A549 (cell line): ENCODE data around the gene SLC7A10.

Experiments used
- BHLHE40 ChIP-seq: IDR thresholded peaks from 2 replicates; pipeline ENCODE4 v1.6.1; 2012; ENCODE audit warnings: low read depth, low read length, inconsistent platforms
- CBX2 ChIP-seq: fragments of 200-600 bp; sonication (generic); IDR thresholded peaks from 2 replicates; pipeline ENCODE4 v1.6.1; 2016; ENCODE audit warnings: low read depth, mild to moderate bottlenecking, borderline replicate concordance
- CTCF ChIP-seq: fragments of >200 bp; sonication (Bioruptor Twin); formaldehyde crosslinking; IDR thresholded peaks from 3 replicates; pipeline ENCODE4 v1.5.1; 2016
- EP300 ChIP-seq, 2 experiments: fragments of >200 bp; sonication (Bioruptor Twin); formaldehyde crosslinking; IDR thresholded peaks; 2 replicates in 1 of 2; 3 replicates in 1 of 2; pipeline ENCODE4 v1.6.1; 2016 to 2017
- JUN ChIP-seq, 2 experiments: fragments of >200 bp; sonication (Bioruptor Twin); formaldehyde crosslinking; IDR thresholded peaks; 2 replicates in 1 of 2; 3 replicates in 1 of 2; pipeline ENCODE4 v1.6.1; 2016 to 2017
- MAFK ChIP-seq: fragments of 450-650 bp; IDR thresholded peaks from 2 replicates; pipeline ENCODE4 v1.6.1; 2014; ENCODE audit not compliant: partially characterized antibody
- MYC ChIP-seq: IDR thresholded peaks from 2 replicates; pipeline ENCODE4 v1.6.1; 2012; ENCODE audit warnings: mild to moderate bottlenecking, inconsistent platforms, low read length, improper control_type of control experiment, borderline replicate concordance
- NR3C1 ChIP-seq: fragments of >200 bp; sonication (Bioruptor Twin); formaldehyde crosslinking; IDR thresholded peaks from 3 replicates; pipeline ENCODE4 v1.6.1; 2017
- PBX3 ChIP-seq: IDR thresholded peaks from 2 replicates; pipeline ENCODE4 v1.6.1; 2012
- POLR2A ChIP-seq: IDR thresholded peaks from 2 replicates; pipeline ENCODE4 v1.6.1; 2012; ENCODE audit warnings: mild to moderate bottlenecking, low read length
- REST ChIP-seq: fragments of 200-600 bp; sonication (generic); IDR thresholded peaks from 2 replicates; pipeline ENCODE4 v1.6.1; 2016; ENCODE audit warnings: antibody characterized with exemption, mild to moderate bottlenecking, moderate library complexity
- RNF2 ChIP-seq: fragments of 200-600 bp; sonication (generic); IDR thresholded peaks from 2 replicates; pipeline ENCODE4 v1.6.1; 2016; ENCODE audit warnings: low read depth, mild to moderate bottlenecking, antibody characterized with exemption, moderate library complexity, borderline replicate concordance
- SMC3 ChIP-seq: fragments of >200 bp; sonication (Bioruptor Twin); formaldehyde crosslinking; IDR thresholded peaks from 3 replicates; pipeline ENCODE4 v1.6.1; 2018; ENCODE audit warnings: inconsistent platforms
- USF2 ChIP-seq: fragments of 450-650 bp; IDR thresholded peaks from 2 replicates; pipeline ENCODE4 v1.6.1; 2014; ENCODE audit warnings: antibody characterized with exemption

GRCh38 chr19:33163481-33163880 lies 62.2 kb downstream of the SLC7A10 start:
- TF ChIP-seq POLR2A (no peak), BHLHE40 (no peak), EP300 (IDR thresholded peaks at IDR 0.05) (no peak), CTCF (no peak), USF2 (no peak), RNF2 (no peak), CBX2 (no peak), MAFK (no peak), REST (no peak), NR3C1 (no peak), SMC3 (no peak), PBX3 (no peak), JUN (IDR thresholded peaks at IDR 0.05) (no peak), MYC (no peak)
